DMS153 (cell line): ENCODE data around the gene MTMR10.

Experiments
- DNase-seq: peaks from one replicate; lab custom pipeline; 2025; lab: John Stamatoyannopoulos, UW

The MTMR10 gene

GRCh38 chr15:31013863-31014607, 22.6 kb upstream of the MTMR10 start:
- no peak for DNase-seq

- no peak for DNase-seq
These were observed 21.0 kb upstream of the MTMR10 start for GRCh38 chr15:31012455-31012854.

- no peak for DNase-seq
These were observed 18.6 kb upstream of the MTMR10 start for GRCh38 chr15:31010036-31010435.

GRCh38 chr15:31005660-31006059, 14.2 kb upstream of the MTMR10 start:
- DNase-seq = no peak

- DNase-seq = no peak
These were observed 12.8 kb upstream of the MTMR10 start for GRCh38 chr15:31004220-31004733.

GRCh38 chr15:31001702-31002101, 10.3 kb upstream of the MTMR10 start:
- DNase-seq = no peak

GRCh38 chr15:30999729-31000128, 8.3 kb upstream of the MTMR10 start:
- no peak for DNase-seq

- DNase-seq = no peak
These were observed 5.8 kb upstream of the MTMR10 start for GRCh38 chr15:30997270-30997669.

- no peak for DNase-seq
These were observed 929 bp upstream of the MTMR10 start for GRCh38 chr15:30992249-30992864.

GRCh38 chr15:30990446-30991254, 778 bp downstream of the MTMR10 start:
- DNase-seq = no peak

GRCh38 chr15:30990036-30990435, 1.4 kb downstream of the MTMR10 start:
- DNase-seq = no peak

- no peak for DNase-seq
These were observed 6.3 kb downstream of the MTMR10 start for GRCh38 chr15:30985081-30985531.

- DNase-seq = no peak
These were observed 6.9 kb downstream of the MTMR10 start for GRCh38 chr15:30984542-30984941.

- DNase-seq = no peak
These were observed 7.3 kb downstream of the MTMR10 start for GRCh38 chr15:30984118-30984517.

- DNase-seq = no peak
These were observed 12.0 kb downstream of the MTMR10 start for GRCh38 chr15:30979457-30979856.

GRCh38 chr15:30978328-30978727, 13.1 kb downstream of the MTMR10 start:
- DNase-seq = no peak

- DNase-seq = no peak
These were observed 17.3 kb downstream of the MTMR10 start for GRCh38 chr15:30974112-30974511.

- DNase-seq = no peak
These were observed 18.0 kb downstream of the MTMR10 start for GRCh38 chr15:30973379-30973778.

GRCh38 chr15:30969724-30970123, 21.7 kb downstream of the MTMR10 start:
- DNase-seq = no peak

GRCh38 chr15:30963681-30964080, 27.7 kb downstream of the MTMR10 start:
- no peak for DNase-seq

- no peak for DNase-seq
These were observed 28.8 kb downstream of the MTMR10 start for GRCh38 chr15:30962659-30963058.

GRCh38 chr15:30962079-30962478, 29.3 kb downstream of the MTMR10 start:
- DNase-seq = no peak

- DNase-seq = no peak
These were observed 33.2 kb downstream of the MTMR10 start for GRCh38 chr15:30958219-30958618.
